Erythroblast (primary cell): Measurements from ENCODE around the gene FLG.
"Not testable (repeated sequence)": the region's sequence is repeated elsewhere in the genome, so short reads cannot be mapped to it uniquely, and the experiment has no call there.

Experiments used
- DNase-seq, 2 experiments: peaks; one replicate each; lab custom pipeline; 2025; lab: John Stamatoyannopoulos, UW
- GATA1 ChIP-seq: IDR thresholded peaks from 2 replicates; pipeline ENCODE4 v1.6.1; 2011; ENCODE audit warnings: low read depth, mild to moderate bottlenecking, control low read depth, low read length, moderate library complexity
- POLR2A ChIP-seq: IDR thresholded peaks from 2 replicates; pipeline ENCODE4 v1.6.1; 2011; ENCODE audit warnings: mild to moderate bottlenecking, low read length

Gene FLG

GRCh38 chr1:152309955-152310354 lies 15.1 kb downstream of the FLG start:
- no peak for DNase-seq
- TF ChIP-seq POLR2A (no peak), GATA1 (no peak)

DNA sequence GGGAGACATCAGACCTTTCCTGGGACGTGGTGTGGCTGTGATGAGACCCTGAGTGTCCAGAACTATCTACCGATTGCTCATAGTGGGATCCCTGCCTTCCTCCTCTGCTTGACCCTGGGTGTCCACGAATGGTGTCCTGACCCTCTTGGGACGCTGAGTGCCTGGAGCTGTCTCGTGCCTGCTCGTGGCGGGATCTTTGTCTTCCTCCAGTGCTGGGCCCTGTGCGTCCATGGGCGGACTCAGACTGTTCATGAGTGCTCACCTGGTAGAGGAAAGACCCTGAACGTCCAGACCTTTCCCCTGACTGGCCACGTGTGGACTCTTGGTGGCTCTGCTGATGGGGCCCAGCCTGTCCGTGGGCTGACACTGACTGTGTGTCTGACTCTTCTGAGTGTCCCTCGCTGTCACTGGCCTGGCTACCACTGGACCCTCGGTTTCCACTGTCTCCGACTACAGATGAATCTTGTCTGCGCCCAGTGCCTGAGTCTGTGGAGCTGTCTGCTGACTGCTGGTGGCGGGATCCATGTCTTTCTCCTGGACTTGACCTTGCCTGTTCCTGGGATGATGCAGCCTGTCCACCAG lies 15.6 kb downstream of the FLG start:
- DNase-seq: not testable (repeated sequence)

GRCh38 chr1:152308758-152309157 lies 16.3 kb downstream of the FLG start:
- not testable (repeated sequence) for DNase-seq

DNA sequence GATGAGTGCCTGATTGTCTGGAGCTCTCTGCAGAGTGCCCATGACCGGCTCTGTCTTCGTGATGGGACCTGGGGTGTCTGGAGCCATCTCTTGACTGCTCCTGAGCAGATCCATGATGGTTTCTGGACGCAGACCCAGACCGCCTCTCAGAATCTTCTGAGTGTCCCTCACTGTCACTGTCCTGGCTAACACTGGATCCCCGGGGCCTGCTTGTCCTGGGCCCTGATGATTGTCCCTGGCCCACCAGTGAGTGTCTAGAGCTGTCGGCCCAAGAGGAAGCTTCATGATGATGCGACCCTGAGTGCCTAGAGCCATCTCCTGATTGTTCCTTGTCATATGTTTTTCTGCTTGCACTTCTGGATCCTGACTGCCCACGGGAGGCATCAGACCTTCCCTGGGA lies 17.1 kb downstream of the FLG start:
- not testable (repeated sequence) for DNase-seq

GRCh38 chr1:152306123-152306522 lies 18.9 kb downstream of the FLG start:
- not testable (repeated sequence) for DNase-seq

GRCh38 chr1:152304773-152305172 lies 20.3 kb downstream of the FLG start:
- DNase-seq: not testable (repeated sequence)

- not testable (repeated sequence) for DNase-seq
These were observed 21.7 kb downstream of the FLG start for GRCh38 chr1:152303139-152303872.

GRCh38 chr1:152256394-152256793 lies 68.6 kb downstream of the FLG start:
- DNase-seq: not testable (repeated sequence)
